ENCODE results near the gene RPRD2.

DNA sequence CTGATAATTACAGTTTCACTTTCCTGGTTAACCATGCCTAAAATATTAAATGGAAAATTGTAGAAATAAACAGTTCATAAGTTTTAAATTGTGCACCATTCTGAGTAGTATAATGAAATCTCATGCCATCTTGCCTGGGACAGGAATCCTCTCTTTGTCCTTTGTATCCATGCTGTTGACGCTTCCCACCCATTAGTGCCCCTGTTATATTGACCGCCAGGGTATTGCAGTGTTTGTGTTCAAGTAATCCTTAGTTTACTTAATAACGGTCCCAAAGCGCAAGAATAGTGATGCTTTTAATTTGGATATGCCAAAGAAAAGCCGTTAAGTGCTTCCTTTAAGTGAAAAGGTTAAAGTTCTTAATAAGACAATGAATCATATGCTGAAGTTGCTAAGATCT, 41.7 kb downstream of the RPRD2 start:
- TF ChIP-seq POLR2AphosphoS5 (IDR thresholded peaks at IDR 0.05; ENCODE audit: low read depth, low read length) (no peak), POLR2A (IDR thresholded peaks at IDR 0.05; ENCODE audit: low read depth, low read length) (no peak), TAF1 (IDR thresholded peaks at IDR 0.05; ENCODE audit: low read depth, low read length) (no peak), SPI1 (IDR thresholded peaks at IDR 0.05; ENCODE audit: low read depth, low read length) (no peak), PAX5 (IDR thresholded peaks at IDR 0.05; ENCODE audit: insufficient read depth, low read length, severe bottlenecking) (no peak), POU2F2 (IDR thresholded peaks at IDR 0.05; ENCODE audit: low read depth, low read length) (no peak)

All from GM12891 (cell line).